Tibial nerve (tissue), 4 donors: ENCODE measurements around the gene CALB2. TPM values are rescaled to one million over a fixed set of nuclear protein-coding genes. Genes with fewer than 3 reads are reported as not detected.

Experiments used
- DNase-seq, 2 donors: peaks; one replicate each; pipeline ENCODE4 v3.0.0-alpha.2; 2019; ENCODE audit warnings: low spot score in 2 of 2
- H3K27ac ChIP-seq, 4 donors: fragments of 200-600 bp; sonication (generic) in 3 of 4; one replicate each; pipeline ENCODE4 v1.5.1; 2017 to 2019; ENCODE audit warnings: mild to moderate bottlenecking in 1 of 4
- H3K27me3 ChIP-seq, 2 donors: fragments of 200-600 bp; sonication (generic) in 1 of 2; one replicate each; pipeline versions ENCODE4 v1.5.1 to v1.6.0; 2017 to 2019
- H3K36me3 ChIP-seq, 3 donors: fragments of 200-600 bp; sonication (generic); one replicate each; pipeline ENCODE4 v1.5.1; 2018 to 2019
- H3K4me1 ChIP-seq, 4 donors: fragments of 200-600 bp; sonication (generic) in 3 of 4; one replicate each; pipeline ENCODE4 v1.5.1; 2017 to 2019
- H3K4me3 ChIP-seq, 4 donors: fragments of 200-600 bp; sonication (generic) in 3 of 4; one replicate each; pipeline ENCODE4 v1.5.1; 2017 to 2019; ENCODE audit warnings: mild to moderate bottlenecking in 1 of 4, moderate library complexity in 1 of 4
- H3K9me3 ChIP-seq, 4 donors: fragments of 200-600 bp; sonication (generic) in 3 of 4; one replicate each; pipeline ENCODE4 v1.5.1; 2017 to 2019
- CTCF ChIP-seq, 5 experiments: fragments of 200-600 bp in 3 of 5; fragments of 450-650 bp in 2 of 5; sonication (generic) in 3 of 5; IDR thresholded peaks; one replicate each; pipeline ENCODE4 v1.5.1; 2016 to 2019; ENCODE audit warnings: antibody characterized with exemption in 5 of 5, mild to moderate bottlenecking in 3 of 5, moderate library complexity in 2 of 5
- EP300 ChIP-seq, 2 donors: sonication (generic); formaldehyde crosslinking; IDR thresholded peaks; one replicate each; pipeline ENCODE4 v1.6.1; 2017; ENCODE audit warnings: antibody characterized with exemption in 2 of 2, mild to moderate bottlenecking in 1 of 2
- POLR2A ChIP-seq, 2 donors: fragments of 450-650 bp; IDR thresholded peaks; one replicate each; pipeline ENCODE4 v1.6.1; 2017; ENCODE audit warnings: antibody characterized with exemption in 2 of 2, mild to moderate bottlenecking in 2 of 2, moderate library complexity in 2 of 2
- WGBS, 2 donors: methylation state at CpG; one replicate each; pipeline ENCODE4 v1.1.5; 2018; 5-methylcytosine and 5-hydroxymethylcytosine counted together
- total RNA-seq, 4 donors: library from RNA; depleted of rRNA; stranded (reverse); fragments of >200 nt; gene quantifications; one replicate each; pipeline ENCODE4 v1.1.0, GENCODE V29; 2016

The CALB2 gene
- total RNA-seq, 4 donors from 2014 or later = 3.5 to 24.7 (median 11.3) TPM

GRCh38 chr16:71357681-71358080 is 842 bp upstream of the CALB2 start:
- DNase-seq = no peak
- H3K27me3 ChIP-seq = peaks cover 0 to 32% of the 10 kb centered on the region in 2 donors
- H3K36me3 ChIP-seq = no peaks in the 10 kb centered on the region
- no peak overlapping the region for H3K4me3 ChIP-seq
- H3K4me1 ChIP-seq = peaks cover 0 to 14% (median 3%) of the 10 kb centered on the region in 4 donors
- no peak overlapping the region for H3K27ac ChIP-seq
- no peak for TF ChIP-seq POLR2A (IDR thresholded peaks at IDR 0.05)
- no peak for TF ChIP-seq EP300 (IDR thresholded peaks at IDR 0.05)
- TF ChIP-seq CTCF (IDR thresholded peaks at IDR 0.05) = no peak
- no peaks in the 10 kb centered on the region for H3K9me3 ChIP-seq
- 25 to 28% methylated on average over 10 to 11 of the region's 11 CpGs for WGBS, 2 donors

- WGBS, 2 donors = 83 to 87% methylated on average over 6 of the region's 6 CpGs
- Histone ChIP-seq H3K9me3 (no peaks in the 10 kb centered on the region), H3K27ac (no peak overlapping the region), H3K4me1 (peaks cover 0 to 14% (median 3%) of the 10 kb centered on the region in 4 donors), H3K36me3 (no peaks in the 10 kb centered on the region), H3K4me3 (no peak overlapping the region), H3K27me3 (peaks cover 0 to 32% of the 10 kb centered on the region in 2 donors)
- DNase-seq = no peak
- TF ChIP-seq EP300 (IDR thresholded peaks at IDR 0.05) (no peak), CTCF (IDR thresholded peaks at IDR 0.05) (no peak), POLR2A (IDR thresholded peaks at IDR 0.05) (no peak)
Observed at GRCh38 chr16:71359431-71359830, 908 bp downstream of the CALB2 start.

- no peaks in the 10 kb centered on the region for H3K9me3 ChIP-seq
- H3K36me3 ChIP-seq = no peaks in the 10 kb centered on the region
- no peak overlapping the region for H3K4me3 ChIP-seq
- peaks cover 0 to 27% of the 10 kb centered on the region in 2 donors for H3K27me3 ChIP-seq
- H3K4me1 ChIP-seq = peaks cover 0 to 14% (median 3%) of the 10 kb centered on the region in 4 donors
- DNase-seq = no peak
- TF ChIP-seq CTCF (IDR thresholded peaks at IDR 0.05) (no peak), EP300 (IDR thresholded peaks at IDR 0.05) (no peak), POLR2A (IDR thresholded peaks at IDR 0.05) (no peak)
- 73 to 88% methylated on average over 2 of the region's 2 CpGs for WGBS, 2 donors
- H3K27ac ChIP-seq = no peak overlapping the region
Observed at GRCh38 chr16:71360378-71360777, 1.9 kb downstream of the CALB2 start.

- Histone ChIP-seq H3K27ac (no peak overlapping the region), H3K4me3 (no peak overlapping the region), H3K36me3 (no peaks in the 10 kb centered on the region), H3K4me1 (no peaks in the 10 kb centered on the region), H3K9me3 (no peaks in the 10 kb centered on the region), H3K27me3 (peaks cover 0 to 10% of the 10 kb centered on the region in 2 donors)
- TF ChIP-seq POLR2A (IDR thresholded peaks at IDR 0.05) (no peak), EP300 (IDR thresholded peaks at IDR 0.05) (no peak), CTCF (IDR thresholded peaks at IDR 0.05) (no peak)
- DNase-seq = no peak
- WGBS, 2 donors = 53 to 66% methylated on average over 9 of the region's 9 CpGs
Observed at GRCh38 chr16:71364133-71364681, 5.7 kb downstream of the CALB2 start.

- 75% methylated on average over 10 of the region's 10 CpGs for WGBS, 2 donors
- no peaks in the 10 kb centered on the region for H3K9me3 ChIP-seq
- no peaks in the 10 kb centered on the region for H3K36me3 ChIP-seq
- no peaks in the 10 kb centered on the region for H3K4me1 ChIP-seq
- H3K4me3 ChIP-seq = no peak overlapping the region
- DNase-seq = no peak
- no peak for TF ChIP-seq POLR2A (IDR thresholded peaks at IDR 0.05)
- no peak for TF ChIP-seq EP300 (IDR thresholded peaks at IDR 0.05)
- no peak for TF ChIP-seq CTCF (IDR thresholded peaks at IDR 0.05)
- no peak overlapping the region for H3K27ac ChIP-seq
- peaks cover 0 to 2% of the 10 kb centered on the region in 2 donors for H3K27me3 ChIP-seq
Observed at GRCh38 chr16:71365021-71365420, 6.5 kb downstream of the CALB2 start.
